Trophoblast cell (in vitro differentiated cells and primary cell): ENCODE measurements around the gene LHPP.

Source experiments
- DNase-seq, 2 donors: peaks; one replicate each; pipeline ENCODE4 v3.0.0-alpha.2; 2016
- H2AFZ ChIP-seq: 2 replicates; pipeline ENCODE4 v1.6.1; 2013; ENCODE audit warnings: low read length, moderate library complexity, mild to moderate bottlenecking; ENCODE audit not compliant: insufficient read depth, poor library complexity
- H2AK5ac ChIP-seq: 2 replicates; pipeline ENCODE4 v1.6.1; 2013; ENCODE audit warnings: mild to moderate bottlenecking, low read length
- H2BK120ac ChIP-seq: 2 replicates; pipeline ENCODE4 v1.6.1; 2013; ENCODE audit warnings: low read length, mild to moderate bottlenecking, moderate library complexity; ENCODE audit not compliant: insufficient read depth, poor library complexity
- H2BK12ac ChIP-seq: 2 replicates; pipeline ENCODE4 v1.6.1; 2013; ENCODE audit warnings: mild to moderate bottlenecking, low read length, moderate library complexity
- H2BK5ac ChIP-seq: 2 replicates; pipeline ENCODE4 v1.6.1; 2013; ENCODE audit warnings: low read length, low read depth, moderate library complexity, mild to moderate bottlenecking; ENCODE audit not compliant: poor library complexity
- H3K14ac ChIP-seq: 2 replicates; pipeline ENCODE4 v1.6.1; 2013; ENCODE audit warnings: mild to moderate bottlenecking, low read length
- H3K18ac ChIP-seq: 2 replicates; pipeline ENCODE4 v1.6.1; 2013; ENCODE audit warnings: mild to moderate bottlenecking, low read length
- H3K23ac ChIP-seq: 2 replicates; pipeline ENCODE4 v1.6.1; 2013; ENCODE audit warnings: low read length
- H3K27ac ChIP-seq: 2 replicates; pipeline ENCODE4 v1.5.1; 2013; ENCODE audit warnings: low read depth, mild to moderate bottlenecking, inconsistent platforms, low read length, moderate library complexity
- H3K27me3 ChIP-seq: 2 replicates; pipeline ENCODE4 v1.6.1; 2013; ENCODE audit warnings: inconsistent platforms, mild to moderate bottlenecking, low read length, moderate library complexity; ENCODE audit not compliant: insufficient read depth
- H3K36me3 ChIP-seq, 2 experiments: 1 replicate in 1 of 2; 2 replicates in 1 of 2; pipeline ENCODE4 v1.6.1; 2013; ENCODE audit warnings: low read length in 2 of 2, mild to moderate bottlenecking in 2 of 2, moderate library complexity in 1 of 2; ENCODE audit not compliant: insufficient read depth in 2 of 2, control insufficient read depth in 1 of 2
- H3K4ac ChIP-seq: 2 replicates; pipeline ENCODE4 v1.6.1; 2013; ENCODE audit warnings: low read depth, mild to moderate bottlenecking, low read length, moderate library complexity
- H3K4me1 ChIP-seq, 2 experiments: 1 replicate in 1 of 2; 2 replicates in 1 of 2; pipeline ENCODE4 v1.6.1; 2013; ENCODE audit warnings: low read length in 2 of 2, mild to moderate bottlenecking in 2 of 2, moderate library complexity in 1 of 2; ENCODE audit not compliant: insufficient read depth in 2 of 2, control insufficient read depth in 1 of 2
- H3K4me2 ChIP-seq: 2 replicates; pipeline ENCODE4 v1.6.1; 2013; ENCODE audit warnings: inconsistent platforms, mild to moderate bottlenecking, low read length, moderate library complexity
- H3K4me3 ChIP-seq: 2 replicates; pipeline ENCODE4 v1.5.1; 2013; ENCODE audit warnings: mild to moderate bottlenecking, low read depth, low read length, inconsistent platforms
- H3K79me1 ChIP-seq: one replicate; pipeline ENCODE4 v1.6.1; 2013; ENCODE audit warnings: low read length
- H3K79me2 ChIP-seq: 2 replicates; pipeline ENCODE4 v1.6.1; 2013; ENCODE audit warnings: low read length, mild to moderate bottlenecking; ENCODE audit not compliant: control insufficient read depth, insufficient read depth, poor library complexity
- H3K9ac ChIP-seq: 2 replicates; pipeline ENCODE4 v1.6.1; 2013; ENCODE audit warnings: mild to moderate bottlenecking, low read length
- H3K9me3 ChIP-seq: 2 replicates; pipeline ENCODE4 v1.6.1; 2013; ENCODE audit warnings: low read depth, mild to moderate bottlenecking, control low read depth, inconsistent platforms, low read length; ENCODE audit not compliant: insufficient read depth
- H4K12ac ChIP-seq: 2 replicates; pipeline ENCODE4 v1.6.1; 2013; ENCODE audit warnings: low read depth, mild to moderate bottlenecking, low read length, moderate library complexity
- H4K8ac ChIP-seq: 2 replicates; pipeline ENCODE4 v1.6.1; 2013; ENCODE audit warnings: low read depth, mild to moderate bottlenecking, low read length, moderate library complexity
- H4K91ac ChIP-seq: one replicate; pipeline ENCODE4 v1.6.1; 2013; ENCODE audit warnings: low read depth, mild to moderate bottlenecking, low read length, moderate library complexity
- WGBS: extraction: QIAGEN DNeasy Blood & Tissue Kit; methylation state at CpG from one replicate; pipeline ENCODE4 v1.1.7; 2013; ENCODE audit warnings: missing lambda C conversion rate; ENCODE audit not compliant: insufficient read length, insufficient coverage; ENCODE audit errors: extremely low coverage; 5-methylcytosine and 5-hydroxymethylcytosine counted together

Gene LHPP

GRCh38 chr10:124663228-124663627 lies 201.6 kb downstream of the LHPP start:
- Histone ChIP-seq H3K4me3 (no peak overlapping the region), H3K79me1 (no peaks in the 10 kb centered on the region), H3K27me3 (no peaks in the 10 kb centered on the region), H2AK5ac (no peak overlapping the region), H3K9ac (no peak overlapping the region), H2BK120ac (no peak overlapping the region), H2BK12ac (no peak overlapping the region), H3K14ac (no peak overlapping the region), H3K79me2 (no peaks in the 10 kb centered on the region), H4K91ac (no peak overlapping the region), H3K23ac (no peak overlapping the region), H3K9me3 (no peaks in the 10 kb centered on the region), H4K8ac (no peak overlapping the region), H3K4me2 (no peak overlapping the region), H3K4ac (no peak overlapping the region), H3K18ac (no peak overlapping the region), H3K27ac (no peak overlapping the region), H2AFZ (no peak overlapping the region), H2BK5ac (no peak overlapping the region), H3K36me3 (peaks cover 7 to 9% of the 10 kb centered on the region in 2 experiments), H3K4me1 (peaks cover 3 to 7% of the 10 kb centered on the region in 2 experiments), H4K12ac (no peak overlapping the region)
- WGBS = no CpG with 5 or more reads among the region's 8 CpGs
- no peak for DNase-seq
